ENCODE data around the gene MORN5. TPM values are rescaled to one million over a fixed set of nuclear protein-coding genes. Genes with fewer than 3 reads are reported as not detected.

MORN5 gene
- total and polyA plus RNA-seq, 2 donors (not counting 1 experiment from before 2014, with no cell fraction given), result 0.33 TPM; not detected in 1

GRCh38 chr9:122192261-122192875 lies 32.7 kb downstream of the MORN5 start:
- DNase-seq (ENCODE audit: low read depth in 2 of 2), result no peak
- no peak overlapping the region for H2AFZ ChIP-seq (ENCODE audit: low read length)

GRCh38 chr9:122192914-122193525 lies 33.3 kb downstream of the MORN5 start:
- TF ChIP-seq EZH2 (IDR thresholded peaks at IDR 0.05; ENCODE audit: low read length, missing control alignments) (no peak), CTCF (conservative IDR thresholded peaks at IDR 0.05 in 1 of 2, IDR thresholded peaks at IDR 0.05 in 1 of 2; ENCODE audit: low read depth in 1 of 2, low read length in 2 of 2) (no peak)
- no peaks in the 10 kb centered on the region for H3K9me3 ChIP-seq (ENCODE audit: control insufficient read depth, insufficient read depth, low read depth, low read length)
- no peak overlapping the region for H3K9ac ChIP-seq (ENCODE audit: insufficient read depth, low read length)
- peaks cover 3% of the 10 kb centered on the region for H3K4me1 ChIP-seq (ENCODE audit: control insufficient read depth, extremely low read depth, insufficient read depth, low read length)
- no peaks in the 10 kb centered on the region for H3K36me3 ChIP-seq (ENCODE audit: control insufficient read depth, insufficient read depth, low read length)
- no peak overlapping the region for H3K27ac ChIP-seq (ENCODE audit: insufficient read depth, low read length)
- no peak overlapping the region for H3K4me2 ChIP-seq (ENCODE audit: extremely low read depth, insufficient read depth, low read length)
- no peak overlapping the region for H2AFZ ChIP-seq (ENCODE audit: low read length)
- H4K20me1 ChIP-seq (ENCODE audit: control insufficient read depth, extremely low read depth, insufficient read depth, low read length), result no peaks in the 10 kb centered on the region
- H3K27me3 ChIP-seq (ENCODE audit: control insufficient read depth, insufficient read depth, low read length), result peaks cover 3% of the 10 kb centered on the region
- H3K4me3 ChIP-seq (replicated peaks in 1 of 4; ENCODE audit: control extremely low read depth in 1 of 4, insufficient read depth in 1 of 4, low read depth in 3 of 4, low read length in 4 of 4), result no peak overlapping the region
- no peak for DNase-seq (ENCODE audit: low read depth in 2 of 2)
- H3K79me2 ChIP-seq (ENCODE audit: control insufficient read depth, insufficient read depth, low read length), result no peaks in the 10 kb centered on the region

More at GRCh38 chr9:122192261-122192875, 32.7 kb downstream of the MORN5 start:
- Histone ChIP-seq H3K4me3 (replicated peaks in 1 of 4; ENCODE audit: control extremely low read depth in 1 of 4, insufficient read depth in 1 of 4, low read depth in 3 of 4, low read length in 4 of 4) (no peak overlapping the region), H3K27ac (ENCODE audit: insufficient read depth, low read length) (no peak overlapping the region), H3K36me3 (ENCODE audit: control insufficient read depth, insufficient read depth, low read length) (no peaks in the 10 kb centered on the region), H3K79me2 (ENCODE audit: control insufficient read depth, insufficient read depth, low read length) (no peaks in the 10 kb centered on the region), H3K4me1 (ENCODE audit: control insufficient read depth, extremely low read depth, insufficient read depth, low read length) (peaks cover 3% of the 10 kb centered on the region), H3K9me3 (ENCODE audit: control insufficient read depth, insufficient read depth, low read depth, low read length) (no peaks in the 10 kb centered on the region), H4K20me1 (ENCODE audit: control insufficient read depth, extremely low read depth, insufficient read depth, low read length) (no peaks in the 10 kb centered on the region), H3K27me3 (ENCODE audit: control insufficient read depth, insufficient read depth, low read length) (no peaks in the 10 kb centered on the region), H3K9ac (ENCODE audit: insufficient read depth, low read length) (no peak overlapping the region), H3K4me2 (ENCODE audit: extremely low read depth, insufficient read depth, low read length) (no peak overlapping the region)
- TF ChIP-seq EZH2 (IDR thresholded peaks at IDR 0.05; ENCODE audit: low read length, missing control alignments) (no peak), CTCF (conservative IDR thresholded peaks at IDR 0.05 in 1 of 2, IDR thresholded peaks at IDR 0.05 in 1 of 2; ENCODE audit: low read depth in 1 of 2, low read length in 2 of 2) (no peak)

- Histone ChIP-seq H4K20me1 (ENCODE audit: control insufficient read depth, extremely low read depth, insufficient read depth, low read length) (no peaks in the 10 kb centered on the region), H3K4me3 (replicated peaks in 1 of 4; ENCODE audit: control extremely low read depth in 1 of 4, insufficient read depth in 1 of 4, low read depth in 3 of 4, low read length in 4 of 4) (no peak overlapping the region), H3K27ac (ENCODE audit: insufficient read depth, low read length) (no peak overlapping the region), H3K4me2 (ENCODE audit: extremely low read depth, insufficient read depth, low read length) (no peak overlapping the region), H3K9me3 (ENCODE audit: control insufficient read depth, insufficient read depth, low read depth, low read length) (no peaks in the 10 kb centered on the region), H2AFZ (ENCODE audit: low read length) (no peak overlapping the region), H3K4me1 (ENCODE audit: control insufficient read depth, extremely low read depth, insufficient read depth, low read length) (peaks cover 3% of the 10 kb centered on the region), H3K9ac (ENCODE audit: insufficient read depth, low read length) (no peak overlapping the region), H3K36me3 (ENCODE audit: control insufficient read depth, insufficient read depth, low read length) (no peaks in the 10 kb centered on the region), H3K27me3 (ENCODE audit: control insufficient read depth, insufficient read depth, low read length) (peaks cover 3% of the 10 kb centered on the region), H3K79me2 (ENCODE audit: control insufficient read depth, insufficient read depth, low read length) (no peaks in the 10 kb centered on the region)
- no peak for DNase-seq (ENCODE audit: low read depth in 2 of 2)
- TF ChIP-seq EZH2 (IDR thresholded peaks at IDR 0.05; ENCODE audit: low read length, missing control alignments), result no peak
- TF ChIP-seq CTCF (conservative IDR thresholded peaks at IDR 0.05 in 1 of 2, IDR thresholded peaks at IDR 0.05 in 1 of 2; ENCODE audit: low read depth in 1 of 2, low read length in 2 of 2), result no peak
Measured at GRCh38 chr9:122193651-122194050, 33.9 kb downstream of the MORN5 start.

Measured in fibroblast of lung (primary cell).